Activated T-cell treated with anti-CD3 and anti-CD28 coated beads, Interleukin-2, amount 50 U/mL, for 72 hours (primary cell): ENCODE measurements around the gene ABTB2. TPM values are rescaled to one million over a fixed set of nuclear protein-coding genes. Genes with fewer than 3 reads are reported as not detected.

ENCODE experiments used
- ATAC-seq, 2 donors: fragments of 150-1000 bp; cut with Tn5 transposase; replicated peaks in 1 of 2; 2 replicates each; pipeline ENCODE4 v1.10.0; 2021; ENCODE audit warnings: moderate library complexity in 2 of 2, mild to moderate bottlenecking in 1 of 2
- DNase-seq, 2 donors: peaks; one replicate each; pipeline ENCODE4 v3.0.0; 2021 to 2022; ENCODE audit warnings: mixed read lengths in 1 of 2
- H3K27ac Mint-ChIP-seq: one replicate; pipeline ENCODE4 v1.8.0; 2022; ENCODE audit warnings: mild to moderate bottlenecking, moderate library complexity, mixed read lengths
- H3K27me3 Mint-ChIP-seq: one replicate; pipeline ENCODE4 v1.8.0; 2022; ENCODE audit warnings: low read depth, mixed read lengths
- H3K36me3 Mint-ChIP-seq, 2 donors: one replicate each; pipeline ENCODE4 v1.8.0; 2022; ENCODE audit warnings: mixed read lengths in 2 of 2, mild to moderate bottlenecking in 1 of 2; ENCODE audit not compliant: insufficient read depth in 2 of 2
- H3K4me1 Mint-ChIP-seq: one replicate; pipeline ENCODE4 v1.8.0; 2022; ENCODE audit warnings: low read depth, mixed read lengths
- H3K4me3 Mint-ChIP-seq, 2 donors: one replicate each; pipeline ENCODE4 v1.8.0; 2022; ENCODE audit warnings: mild to moderate bottlenecking in 2 of 2, mixed read lengths in 2 of 2, moderate library complexity in 2 of 2
- H3K9me3 Mint-ChIP-seq, 2 donors: one replicate each; pipeline ENCODE4 v1.8.0; 2022; ENCODE audit warnings: mixed read lengths in 2 of 2
- total RNA-seq, 2 donors: library from RNA; stranded (reverse); gene quantifications; one replicate each; pipeline ENCODE4 v1.2.3, GENCODE V29; 2022

Gene ABTB2
- total RNA-seq, 2 donors from 2014 or later = 2.2 to 5.6 TPM

GRCh38 chr11:34105079-34105956, 252.5 kb downstream of the ABTB2 start, which contains the start of gene NAT10:
Gene NAT10 (plus strand): TSS chr11:34105629. CDS start chr11:34108226, 2,597 bp downstream.
- DNase-seq (peak; percentile 95 to 98), ATAC-seq (peak; percentile 94 to 95)
- Mint-ChIP-seq H3K36me3 (peaks cover 13 to 24% of the 10 kb centered on the region in 2 donors), H3K27me3 (no peaks in the 10 kb centered on the region), H3K27ac (peak within 1 kb of the TSS; percentile 96), H3K4me1 (peaks cover 53% of the 10 kb centered on the region), H3K4me3 (peak within 1 kb of the TSS; percentile 94 to 97), H3K9me3 (no peaks in the 10 kb centered on the region)

GRCh38 chr11:34104680-34105078, 253.1 kb downstream of the ABTB2 start:
- H3K9me3 Mint-ChIP-seq = no peaks in the 10 kb centered on the region
- no peaks in the 10 kb centered on the region for H3K27me3 Mint-ChIP-seq
- H3K36me3 Mint-ChIP-seq = peaks cover 10 to 21% of the 10 kb centered on the region in 2 donors
- DNase-seq (no peak), ATAC-seq (no peak)
- H3K4me3 Mint-ChIP-seq = peak overlapping the region; percentile 94 to 97
- peaks cover 49% of the 10 kb centered on the region for H3K4me1 Mint-ChIP-seq
- peak overlapping the region; percentile 96 for H3K27ac Mint-ChIP-seq

Other genes starting within 250 kb of the ABTB2 start
- gene CAT, start 80.9 kb upstream of the ABTB2 start, total RNA-seq = 10 to 100 TPM; 26.2 to 36.0 TPM
- gene ELF5, start 155.8 kb upstream of the ABTB2 start, total RNA-seq = not detected